Measurements from ENCODE around the gene SLITRK1.

DNA sequence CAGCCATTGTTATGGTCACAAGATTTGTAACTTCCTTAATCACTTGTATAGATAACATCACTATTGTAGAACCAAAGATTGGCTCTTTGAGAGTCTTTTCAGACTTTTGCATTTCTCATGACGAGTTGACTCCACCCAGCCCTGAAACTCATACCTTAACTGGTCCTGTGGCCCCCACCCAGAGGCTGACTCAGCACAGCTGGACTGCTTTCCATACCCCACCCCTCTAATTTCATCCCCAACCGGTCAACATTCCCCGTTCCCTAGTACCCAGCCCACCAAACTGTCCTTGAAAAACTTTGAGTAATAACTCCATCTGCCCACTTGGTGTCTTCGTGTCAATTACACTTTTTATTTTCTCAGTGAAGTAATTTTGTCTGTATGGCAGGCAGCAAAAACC is 32.1 kb upstream of the SLITRK1 start:
- TF ChIP-seq POLR2A (IDR thresholded peaks at IDR 0.05) (no peak), EP300 (IDR thresholded peaks at IDR 0.05) (no peak)
- TF ChIP-seq, protein P1, sequence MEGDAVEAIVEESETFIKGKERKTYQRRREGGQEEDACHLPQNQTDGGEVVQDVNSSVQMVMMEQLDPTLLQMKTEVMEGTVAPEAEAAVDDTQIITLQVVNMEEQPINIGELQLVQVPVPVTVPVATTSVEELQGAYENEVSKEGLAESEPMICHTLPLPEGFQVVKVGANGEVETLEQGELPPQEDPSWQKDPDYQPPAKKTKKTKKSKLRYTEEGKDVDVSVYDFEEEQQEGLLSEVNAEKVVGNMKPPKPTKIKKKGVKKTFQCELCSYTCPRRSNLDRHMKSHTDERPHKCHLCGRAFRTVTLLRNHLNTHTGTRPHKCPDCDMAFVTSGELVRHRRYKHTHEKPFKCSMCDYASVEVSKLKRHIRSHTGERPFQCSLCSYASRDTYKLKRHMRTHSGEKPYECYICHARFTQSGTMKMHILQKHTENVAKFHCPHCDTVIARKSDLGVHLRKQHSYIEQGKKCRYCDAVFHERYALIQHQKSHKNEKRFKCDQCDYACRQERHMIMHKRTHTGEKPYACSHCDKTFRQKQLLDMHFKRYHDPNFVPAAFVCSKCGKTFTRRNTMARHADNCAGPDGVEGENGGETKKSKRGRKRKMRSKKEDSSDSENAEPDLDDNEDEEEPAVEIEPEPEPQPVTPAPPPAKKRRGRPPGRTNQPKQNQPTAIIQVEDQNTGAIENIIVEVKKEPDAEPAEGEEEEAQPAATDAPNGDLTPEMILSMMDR (IDR thresholded peaks at IDR 0.05) = no peak

Measured in ovary (tissue), 3 donors.